Spleen (tissue), 7 donors: Measurements from ENCODE around the gene STARD13.

ENCODE experiments used
- POLR2AphosphoS5 ChIP-seq, 3 donors: sonication (generic); formaldehyde crosslinking; IDR thresholded peaks; one replicate each; pipeline ENCODE4 v1.5.1; 2017; ENCODE audit warnings: antibody characterized with exemption in 3 of 3
- TF ChIP-seq, protein P1 (sequence below), 11 experiments: fragments of 200-600 bp in 7 of 11; fragments of 450-650 bp in 4 of 11; sonication (generic) in 4 of 11; IDR thresholded peaks in 8 of 11; conservative IDR thresholded peaks in 3 of 11; 1 replicate in 7 of 11; 2 replicates in 4 of 11; pipeline versions ENCODE4 v1.4.0 to v1.8.0; 2016 to 2021; ENCODE audit warnings: antibody characterized with exemption in 11 of 11, inconsistent platforms in 4 of 11, mild to moderate bottlenecking in 1 of 11
- donor health status: DM: no; HTN: no; CAD: no; lungs with moderate emphysema.
- donor health status: DM: no; HTN: no; CAD: no.
- donor health status: DM: no; HTN: no; CAD: no.

DNA sequence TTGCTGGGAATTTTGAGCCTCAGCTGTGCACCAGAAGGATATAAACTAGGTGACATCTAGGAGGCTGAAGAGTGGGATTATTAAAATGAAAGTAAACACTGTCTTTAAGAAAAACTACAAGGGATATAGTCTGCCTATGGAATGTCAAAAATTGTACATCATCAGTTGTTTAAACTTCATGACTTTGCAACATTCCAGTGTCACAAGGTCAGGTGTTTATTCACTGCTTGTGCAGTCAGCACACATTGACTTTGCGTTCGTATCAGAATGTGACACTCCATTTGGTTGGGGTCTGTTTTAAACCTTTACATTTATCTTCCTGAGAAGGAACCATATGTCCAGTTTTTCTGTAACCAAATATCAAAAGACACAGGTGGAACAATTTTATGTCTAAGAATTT, 183.7 kb downstream of the STARD13 start:
- TF ChIP-seq, protein P1, sequence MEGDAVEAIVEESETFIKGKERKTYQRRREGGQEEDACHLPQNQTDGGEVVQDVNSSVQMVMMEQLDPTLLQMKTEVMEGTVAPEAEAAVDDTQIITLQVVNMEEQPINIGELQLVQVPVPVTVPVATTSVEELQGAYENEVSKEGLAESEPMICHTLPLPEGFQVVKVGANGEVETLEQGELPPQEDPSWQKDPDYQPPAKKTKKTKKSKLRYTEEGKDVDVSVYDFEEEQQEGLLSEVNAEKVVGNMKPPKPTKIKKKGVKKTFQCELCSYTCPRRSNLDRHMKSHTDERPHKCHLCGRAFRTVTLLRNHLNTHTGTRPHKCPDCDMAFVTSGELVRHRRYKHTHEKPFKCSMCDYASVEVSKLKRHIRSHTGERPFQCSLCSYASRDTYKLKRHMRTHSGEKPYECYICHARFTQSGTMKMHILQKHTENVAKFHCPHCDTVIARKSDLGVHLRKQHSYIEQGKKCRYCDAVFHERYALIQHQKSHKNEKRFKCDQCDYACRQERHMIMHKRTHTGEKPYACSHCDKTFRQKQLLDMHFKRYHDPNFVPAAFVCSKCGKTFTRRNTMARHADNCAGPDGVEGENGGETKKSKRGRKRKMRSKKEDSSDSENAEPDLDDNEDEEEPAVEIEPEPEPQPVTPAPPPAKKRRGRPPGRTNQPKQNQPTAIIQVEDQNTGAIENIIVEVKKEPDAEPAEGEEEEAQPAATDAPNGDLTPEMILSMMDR (IDR thresholded peaks at IDR 0.05 in 8 of 11, conservative IDR thresholded peaks at IDR 0.05 in 3 of 11), result no peak
- TF ChIP-seq POLR2AphosphoS5 (IDR thresholded peaks at IDR 0.05), result no peak
